Astrocyte of the spinal cord (primary cell): ENCODE measurements around the gene COMMD10.
"Not testable (repeated sequence)": the region's sequence is repeated elsewhere in the genome, so short reads cannot be mapped to it uniquely, and the experiment has no call there.

Source experiments
- DNase-seq: peaks from one replicate; pipeline ENCODE4 v3.0.0; 2011; ENCODE audit warnings: low read depth, low spot score
- H3K4me3 ChIP-seq: 2 replicates; pipeline ENCODE4 v1.5.1; 2011; ENCODE audit warnings: low read depth, mild to moderate bottlenecking, low read length, moderate library complexity
- CTCF ChIP-seq: IDR thresholded peaks from 2 replicates; pipeline ENCODE4 v1.5.1; 2012; ENCODE audit warnings: low read depth, mild to moderate bottlenecking, low read length, inconsistent platforms
- in situ Hi-C: cut with HindIII; loops from 2 replicates; pipeline ENCODE4 v1.10.0; 2017; ENCODE audit warnings: low sequenced_read_pairs

Gene COMMD10

GRCh38 chr5:116068028-116068632, 16.7 kb upstream of the COMMD10 start:
- TF ChIP-seq CTCF: peak; percentile 63
- DNase-seq: peak; percentile 68
- H3K4me3 ChIP-seq: no peak overlapping the region
- in situ Hi-C loops: no loop called here

GRCh38 chr5:116071211-116071610, 13.6 kb upstream of the COMMD10 start:
- no peak for TF ChIP-seq CTCF
- in situ Hi-C loops: no loop called here
- H3K4me3 ChIP-seq: no peak overlapping the region
- no peak for DNase-seq

- H3K4me3 ChIP-seq: no peak overlapping the region
- peak; percentile 9 for DNase-seq
- in situ Hi-C loops: no loop called here
- no peak for TF ChIP-seq CTCF
Observed at GRCh38 chr5:116075191-116075831, 9.5 kb upstream of the COMMD10 start.

- in situ Hi-C loops: no loop called here
- TF ChIP-seq CTCF: no peak
- no peak overlapping the region for H3K4me3 ChIP-seq
- DNase-seq: no peak
Observed at GRCh38 chr5:116076496-116076895, 8.3 kb upstream of the COMMD10 start.

- no peak overlapping the region for H3K4me3 ChIP-seq
- no peak for DNase-seq
- no peak for TF ChIP-seq CTCF
- in situ Hi-C loops: no loop called here
Observed at GRCh38 chr5:116078199-116078598, 6.6 kb upstream of the COMMD10 start.

GRCh38 chr5:116084287-116084691, 536 bp upstream of the COMMD10 start:
- H3K4me3 ChIP-seq: peak overlapping the region; percentile 71
- no peak for TF ChIP-seq CTCF
- in situ Hi-C loops: no loop called here
- peak; percentile 30 for DNase-seq

GRCh38 chr5:116086309-116086708, 1.5 kb downstream of the COMMD10 start:
- H3K4me3 ChIP-seq, in situ Hi-C loops, DNase-seq: not testable (repeated sequence)
